Measurements from ENCODE around the gene PBX3.

DNA sequence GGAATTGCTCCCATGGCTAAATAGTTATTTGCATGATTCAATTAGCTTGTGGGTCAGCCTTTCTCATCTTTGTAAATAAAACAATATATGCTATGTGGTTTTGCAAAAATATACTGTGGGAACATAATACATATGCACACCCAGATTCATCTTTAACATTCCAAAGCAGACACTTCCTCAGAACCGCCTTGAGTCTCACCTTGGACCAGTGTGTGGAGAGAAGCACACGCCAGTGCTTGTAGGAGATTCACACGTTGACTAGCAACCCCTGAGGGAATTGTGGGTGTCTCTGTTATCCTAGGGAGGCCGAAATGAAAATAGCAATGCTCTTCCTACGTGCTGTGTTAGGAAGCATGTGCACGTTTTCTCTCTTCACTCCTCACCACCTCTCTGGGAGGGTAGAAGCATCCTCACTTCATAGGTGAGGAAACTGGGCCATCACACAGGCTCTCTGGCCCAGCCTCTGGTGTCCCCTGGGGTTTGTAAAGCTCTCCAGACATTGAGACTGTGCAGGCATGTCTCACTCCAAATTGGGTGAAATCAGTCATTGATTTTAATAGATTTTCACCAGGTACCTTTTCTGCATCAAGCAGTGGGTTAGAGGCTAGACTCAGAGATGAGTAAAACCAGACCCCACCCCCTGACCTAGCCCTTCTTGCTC lies 221.7 kb downstream of the PBX3 start:
- TF ChIP-seq EP300 (IDR thresholded peaks at IDR 0.05) (no peak), POLR2A (IDR thresholded peaks at IDR 0.05) (no peak)
